T-helper 22 cell (primary cell): ENCODE data around the gene LSR.
"Not testable (repeated sequence)": the region's sequence is repeated elsewhere in the genome, so short reads cannot be mapped to it uniquely, and the experiment has no call there.

ENCODE experiments used
- DNase-seq: peaks from one replicate; pipeline ENCODE4 v3.0.0-alpha.2; 2020; ENCODE audit warnings: low read depth

LSR gene

GRCh38 chr19:35286101-35286500 is 37.3 kb downstream of the LSR start:
- not testable (repeated sequence) for DNase-seq

- DNase-seq: no peak
These were observed 38.9 kb downstream of the LSR start for GRCh38 chr19:35287713-35288112.

GRCh38 chr19:35288331-35288730 is 39.5 kb downstream of the LSR start:
- DNase-seq: no peak

- DNase-seq: no peak
These were observed 40.1 kb downstream of the LSR start for GRCh38 chr19:35288906-35289305.

- DNase-seq: no peak
These were observed 41.8 kb downstream of the LSR start for GRCh38 chr19:35290381-35291127.

GRCh38 chr19:35291259-35291658 is 42.5 kb downstream of the LSR start:
- no peak for DNase-seq

- DNase-seq: no peak
These were observed 43.1 kb downstream of the LSR start, which contains the start of gene MAG for GRCh38 chr19:35291916-35292315. TSS of gene MAG (plus strand) at chr19:35292161. CDS start at chr19:35295409, 3,248 bp downstream.

- DNase-seq: no peak
These were observed 43.9 kb downstream of the LSR start for GRCh38 chr19:35292421-35293362.

GRCh38 chr19:35293363-35293739 is 44.5 kb downstream of the LSR start:
- DNase-seq: no peak

- DNase-seq: no peak
These were observed 45.0 kb downstream of the LSR start for GRCh38 chr19:35293808-35294207.

GRCh38 chr19:35294328-35294727 is 45.5 kb downstream of the LSR start:
- DNase-seq: no peak

- DNase-seq: no peak
These were observed 46.3 kb downstream of the LSR start for GRCh38 chr19:35294859-35295791.

GRCh38 chr19:35295792-35296462 is 47.1 kb downstream of the LSR start:
- no peak for DNase-seq

- no peak for DNase-seq
These were observed 48.1 kb downstream of the LSR start for GRCh38 chr19:35296644-35297514.

GRCh38 chr19:35297515-35297848 is 48.7 kb downstream of the LSR start:
- no peak for DNase-seq

GRCh38 chr19:35297922-35298321 is 49.1 kb downstream of the LSR start:
- no peak for DNase-seq

GRCh38 chr19:35298561-35298972 is 49.8 kb downstream of the LSR start:
- DNase-seq: no peak

GRCh38 chr19:35299523-35300338 is 50.9 kb downstream of the LSR start:
- no peak for DNase-seq

- no peak for DNase-seq
These were observed 51.5 kb downstream of the LSR start for GRCh38 chr19:35300339-35300649.

- DNase-seq: no peak
These were observed 53.2 kb downstream of the LSR start for GRCh38 chr19:35301961-35302360.
